Hepatocyte (in vitro differentiated cells): ENCODE results near the gene HYAL3.

Source experiments
- EZH2 ChIP-seq: fragments of 200-600 bp; sonication (generic); IDR thresholded peaks from 2 replicates; pipeline ENCODE4 v1.6.1; 2016; ENCODE audit warnings: antibody characterized with exemption, mild to moderate bottlenecking, borderline replicate concordance
- EZH2phosphoT487 ChIP-seq: fragments of 200-600 bp; sonication (generic); IDR thresholded peaks from one replicate; pipeline ENCODE4 v1.6.1; 2018; ENCODE audit warnings: antibody characterized with exemption, mild to moderate bottlenecking, low read depth, moderate library complexity; ENCODE audit not compliant: unreplicated experiment, severe bottlenecking
- TF ChIP-seq, protein P1 (sequence below): fragments of 200-600 bp; sonication (generic); IDR thresholded peaks from 2 replicates; pipeline ENCODE4 v1.5.1; 2016; ENCODE audit warnings: antibody characterized with exemption, mild to moderate bottlenecking; ENCODE audit not compliant: poor library complexity

DNA sequence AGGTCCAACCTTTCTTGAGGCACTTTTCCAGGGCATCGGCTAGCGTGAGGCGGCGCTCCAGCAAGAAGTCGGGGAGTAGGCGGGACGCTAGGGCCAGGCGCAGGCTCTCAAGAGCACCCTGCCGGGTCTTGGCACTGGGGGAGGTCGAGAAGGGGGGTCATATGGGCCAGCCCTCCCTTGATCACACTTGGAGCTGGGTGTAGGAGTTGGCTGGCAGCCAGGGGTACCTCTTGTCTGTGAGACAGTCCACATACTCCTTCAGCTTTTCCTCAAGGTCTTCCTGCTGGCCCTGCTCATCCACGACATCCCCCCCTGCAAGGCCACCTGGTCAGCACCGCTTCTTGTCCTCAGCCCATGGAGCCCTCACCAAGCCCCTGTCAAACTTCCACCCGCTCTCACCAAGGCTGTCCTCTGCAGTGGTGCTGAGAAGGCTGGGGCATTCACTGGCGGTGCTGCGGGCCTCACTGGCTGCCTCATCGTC is 9.0 kb downstream of the HYAL3 start:
- TF ChIP-seq, protein P1, sequence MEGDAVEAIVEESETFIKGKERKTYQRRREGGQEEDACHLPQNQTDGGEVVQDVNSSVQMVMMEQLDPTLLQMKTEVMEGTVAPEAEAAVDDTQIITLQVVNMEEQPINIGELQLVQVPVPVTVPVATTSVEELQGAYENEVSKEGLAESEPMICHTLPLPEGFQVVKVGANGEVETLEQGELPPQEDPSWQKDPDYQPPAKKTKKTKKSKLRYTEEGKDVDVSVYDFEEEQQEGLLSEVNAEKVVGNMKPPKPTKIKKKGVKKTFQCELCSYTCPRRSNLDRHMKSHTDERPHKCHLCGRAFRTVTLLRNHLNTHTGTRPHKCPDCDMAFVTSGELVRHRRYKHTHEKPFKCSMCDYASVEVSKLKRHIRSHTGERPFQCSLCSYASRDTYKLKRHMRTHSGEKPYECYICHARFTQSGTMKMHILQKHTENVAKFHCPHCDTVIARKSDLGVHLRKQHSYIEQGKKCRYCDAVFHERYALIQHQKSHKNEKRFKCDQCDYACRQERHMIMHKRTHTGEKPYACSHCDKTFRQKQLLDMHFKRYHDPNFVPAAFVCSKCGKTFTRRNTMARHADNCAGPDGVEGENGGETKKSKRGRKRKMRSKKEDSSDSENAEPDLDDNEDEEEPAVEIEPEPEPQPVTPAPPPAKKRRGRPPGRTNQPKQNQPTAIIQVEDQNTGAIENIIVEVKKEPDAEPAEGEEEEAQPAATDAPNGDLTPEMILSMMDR, result no peak
- no peak for TF ChIP-seq EZH2phosphoT487
- no peak for TF ChIP-seq EZH2
